Stomach (tissue), 9 donors: Measurements from ENCODE around the gene DPF1. TPM values are rescaled to one million over a fixed set of nuclear protein-coding genes. Genes with fewer than 3 reads are reported as not detected.

Experiments
- DNase-seq, 2 donors: peaks; one replicate each; pipeline versions ENCODE4 v3.0.0 to v3.0.0-alpha.2; 2013 to 2019
- H3K27ac ChIP-seq, 5 donors: fragments of 200-600 bp in 4 of 5; sonication (generic) in 4 of 5; one replicate each; pipeline ENCODE4 v1.5.1; 2013 to 2019; ENCODE audit warnings: mild to moderate bottlenecking in 1 of 5, moderate library complexity in 1 of 5
- H3K27me3 ChIP-seq, 3 donors: fragments of 200-600 bp; sonication (generic); one replicate each; pipeline ENCODE4 v1.5.1; 2017 to 2019; ENCODE audit warnings: mixed run types in 1 of 3
- H3K36me3 ChIP-seq, 4 donors: fragments of 200-600 bp; sonication (generic); 1 replicate in 3 of 4; 2 replicates in 1 of 4; pipeline ENCODE4 v1.5.1; 2016 to 2019
- H3K4me1 ChIP-seq, 4 donors: fragments of 200-600 bp; sonication (generic); one replicate each; pipeline ENCODE4 v1.5.1; 2016 to 2019
- H3K4me3 ChIP-seq, 4 donors: fragments of 200-600 bp; sonication (generic) in 3 of 4; one replicate each; pipeline ENCODE4 v1.5.1; 2016 to 2019; ENCODE audit warnings: mild to moderate bottlenecking in 1 of 4
- H3K9me3 ChIP-seq, 4 donors: fragments of 200-600 bp; sonication (generic); one replicate each; pipeline ENCODE4 v1.5.1; 2016 to 2019
- CTCF ChIP-seq, 7 experiments: fragments of 450-650 bp in 4 of 7; fragments of 200-600 bp in 3 of 7; sonication (generic) in 3 of 7; IDR thresholded peaks; one replicate each; pipeline ENCODE4 v1.5.1; 2016 to 2019; ENCODE audit warnings: antibody characterized with exemption in 7 of 7, control low read depth in 2 of 7, mild to moderate bottlenecking in 1 of 7
- EP300 ChIP-seq: sonication (generic); formaldehyde crosslinking; IDR thresholded peaks from one replicate; pipeline ENCODE4 v1.6.1; 2017; ENCODE audit warnings: antibody characterized with exemption
- POLR2A ChIP-seq, 4 donors: fragments of 450-650 bp; IDR thresholded peaks; one replicate each; pipeline ENCODE4 v1.6.1; 2016; ENCODE audit warnings: antibody characterized with exemption in 4 of 4, control low read depth in 2 of 4, mild to moderate bottlenecking in 1 of 4, moderate library complexity in 1 of 4
- POLR2AphosphoS5 ChIP-seq, 3 donors: sonication (generic); formaldehyde crosslinking; IDR thresholded peaks; one replicate each; pipeline ENCODE4 v1.6.1; 2016; ENCODE audit warnings: antibody characterized with exemption in 3 of 3
- WGBS, 5 donors: extraction: QIAGEN DNeasy Blood & Tissue Kit in 3 of 5; methylation state at CpG; one replicate each; pipeline versions ENCODE4 v1.1.5 to v1.1.7; 2013 to 2018; 5-methylcytosine and 5-hydroxymethylcytosine counted together
- intact Hi-C: fragments of 100-400 bp; cut with DNase I; formaldehyde crosslinking; loops from one replicate; pipeline ENCODE4 v1.15.1; 2023; ENCODE audit warnings: low total_unique reads
- polyA plus RNA-seq, 3 donors: library from polyadenylated mRNA; stranded (reverse); fragments of 200-250 nt; gene quantifications; one replicate each; pipeline ENCODE4 v1.2.3, GENCODE V29; 2013
- total RNA-seq, 5 donors: library from RNA; depleted of rRNA; stranded (reverse); fragments of >200 nt; gene quantifications; one replicate each; pipeline versions ENCODE4 v1.1.0 to v1.2.3, GENCODE V29; 2014 to 2016
- donor health status: healthy with polysubstance abuse.
- donor health status: Bipolar disorder and iron deficiency.
- donor health status: healthy.

DPF1 gene
- total and polyA plus RNA-seq, 8 donors: 0.12 to 0.43 TPM; not detected in 6

DNA sequence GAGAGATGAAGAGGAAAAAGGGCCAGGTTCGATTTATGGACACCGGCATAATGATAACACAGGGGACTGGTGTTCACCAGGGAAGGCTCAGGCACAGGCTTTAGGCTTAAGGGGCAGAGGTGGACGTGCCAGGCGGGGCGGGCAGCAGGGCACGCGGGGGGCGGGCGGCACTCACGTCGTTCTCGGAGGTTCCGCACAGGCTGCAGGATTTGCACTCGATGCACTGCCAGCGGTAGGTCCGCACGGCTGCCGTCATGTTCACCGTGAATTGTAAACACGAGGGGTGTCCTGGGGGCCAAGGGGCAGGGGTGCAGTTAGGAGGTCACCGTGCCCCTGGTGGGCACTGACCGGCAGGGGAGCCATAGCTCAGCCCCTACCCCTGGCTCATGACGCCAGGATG, 10.6 kb downstream of the DPF1 start:
- intact Hi-C loops: no loop called here
- no peak overlapping the region for H3K27ac ChIP-seq
- TF ChIP-seq POLR2AphosphoS5 (IDR thresholded peaks at IDR 0.05) (no peak), POLR2A (IDR thresholded peaks at IDR 0.05) (no peak), EP300 (no peak), CTCF (IDR thresholded peaks at IDR 0.05) (no peak)
- H3K36me3 ChIP-seq: no peaks in the 10 kb centered on the region
- H3K9me3 ChIP-seq: no peaks in the 10 kb centered on the region
- H3K4me3 ChIP-seq: no peak overlapping the region
- H3K27me3 ChIP-seq: peaks cover 7 to 100% (median 40%) of the 10 kb centered on the region in 3 donors
- 77 to 89% (median 83%) methylated on average over 20 to 23 of the region's 23 CpGs for WGBS, 5 donors
- no peak for DNase-seq
- peaks cover 25 to 31% (median 29%) of the 10 kb centered on the region in 4 donors for H3K4me1 ChIP-seq

- Histone ChIP-seq H3K4me1 (peaks cover 25 to 31% (median 29%) of the 10 kb centered on the region in 4 donors), H3K36me3 (peaks cover 0 to 8% (median 4%) of the 10 kb centered on the region in 4 donors), H3K4me3 (no peak overlapping the region), H3K9me3 (no peaks in the 10 kb centered on the region), H3K27me3 (peaks cover 7 to 89% (median 37%) of the 10 kb centered on the region in 3 donors), H3K27ac (no peak overlapping the region)
- TF ChIP-seq POLR2AphosphoS5 (IDR thresholded peaks at IDR 0.05): no peak
- no peak for TF ChIP-seq EP300
- TF ChIP-seq CTCF (IDR thresholded peaks at IDR 0.05): no peak
- no peak for TF ChIP-seq POLR2A (IDR thresholded peaks at IDR 0.05)
- intact Hi-C loops: no loop called here
- 11 to 46% (median 15%) methylated on average over 3 to 15 of the region's 15 CpGs for WGBS, 5 donors
- peak in 1 of 2 donors; percentile 53 for DNase-seq
These were observed 12.3 kb downstream of the DPF1 start for GRCh38 chr19:38211766-38212165.

DNA sequence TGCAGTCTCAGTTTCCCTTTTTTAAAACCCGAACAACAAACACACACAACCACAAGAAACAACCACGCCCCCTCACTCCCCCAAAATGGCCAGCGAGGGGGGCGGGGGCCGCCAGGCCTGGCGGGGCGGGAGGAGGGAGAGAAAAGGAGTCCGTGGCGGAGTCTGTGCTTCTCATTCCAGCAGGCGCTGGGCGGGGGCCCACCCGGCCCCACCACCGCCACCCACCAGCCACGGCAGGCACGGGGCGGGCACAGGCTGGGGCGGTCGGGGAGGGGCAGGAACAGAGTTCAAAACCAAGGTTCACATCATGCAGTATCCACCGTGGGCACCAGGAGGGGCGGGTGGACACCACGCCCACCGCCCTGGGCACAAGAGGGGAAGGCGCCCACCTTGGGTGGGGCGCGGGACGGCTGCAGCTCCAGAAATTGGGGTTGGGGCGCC, 12.9 kb downstream of the DPF1 start:
- WGBS, 5 donors: 2 to 6% (median 4%) methylated on average over 23 to 27 of the region's 27 CpGs
- Histone ChIP-seq H3K4me1 (peaks cover 25 to 31% (median 29%) of the 10 kb centered on the region in 4 donors), H3K4me3 (peak overlapping the region in 3 of 4 donors; percentile 14 to 22 (median 21)), H3K27ac (peak overlapping the region in 2 of 5 donors; percentile 66 to 77), H3K36me3 (peaks cover 3 to 14% (median 10%) of the 10 kb centered on the region in 4 donors), H3K27me3 (peaks cover 7 to 88% (median 37%) of the 10 kb centered on the region in 3 donors), H3K9me3 (no peaks in the 10 kb centered on the region)
- peak in 1 of 2 donors; percentile 74 for DNase-seq
- no peak for TF ChIP-seq POLR2AphosphoS5 (IDR thresholded peaks at IDR 0.05)
- TF ChIP-seq CTCF (IDR thresholded peaks at IDR 0.05): no peak
- TF ChIP-seq EP300: no peak
- intact Hi-C loops: no loop called here

- peak in 1 of 2 donors; percentile 95 for DNase-seq
- 2 to 5% (median 3%) methylated on average over 23 to 24 of the region's 24 CpGs for WGBS, 5 donors
- intact Hi-C loops: no loop called here
- TF ChIP-seq EP300: no peak
- TF ChIP-seq POLR2AphosphoS5 (IDR thresholded peaks at IDR 0.05): no peak
- TF ChIP-seq POLR2A (IDR thresholded peaks at IDR 0.05): no peak
- TF ChIP-seq CTCF (IDR thresholded peaks at IDR 0.05): no peak
- peak overlapping the region in 4 of 5 donors; percentile 63 to 77 (median 68) for H3K27ac ChIP-seq
- H3K27me3 ChIP-seq: peaks cover 7 to 81% (median 37%) of the 10 kb centered on the region in 3 donors
- H3K4me3 ChIP-seq: peak overlapping the region; percentile 14 to 22 (median 19)
- H3K36me3 ChIP-seq: peaks cover 3 to 21% (median 16%) of the 10 kb centered on the region in 4 donors
- H3K9me3 ChIP-seq: no peaks in the 10 kb centered on the region
- peaks cover 25 to 31% (median 29%) of the 10 kb centered on the region in 4 donors for H3K4me1 ChIP-seq
These were observed 13.5 kb downstream of the DPF1 start for GRCh38 chr19:38210458-38210987.
